ENCODE results near the gene PTPRJ.

DNA sequence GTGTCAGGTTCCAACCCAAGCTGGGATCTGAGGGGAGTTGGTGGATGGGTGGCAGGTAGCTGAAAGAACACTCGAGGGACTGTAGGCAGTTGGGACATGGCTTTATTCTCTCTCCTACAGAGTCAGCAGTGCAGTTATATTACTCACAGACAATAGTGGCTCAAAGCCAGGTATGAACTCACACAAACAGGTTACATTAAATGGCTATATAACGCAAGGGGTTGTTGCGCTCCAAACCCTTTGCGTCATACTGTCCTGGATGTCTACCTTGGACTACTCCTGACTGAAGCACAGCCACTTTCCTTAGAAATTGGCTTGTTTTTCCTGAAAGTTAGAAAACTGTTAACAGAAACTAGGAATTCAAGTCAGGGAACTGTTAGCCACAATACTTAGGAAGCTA lies 169.9 kb downstream of the PTPRJ start:
- TF ChIP-seq CTCF (conservative IDR thresholded peaks at IDR 0.05; ENCODE audit: low read depth, low read length) (no peak), EZH2phosphoT487 (IDR thresholded peaks at IDR 0.05; ENCODE audit: borderline replicate concordance, low read length) (no peak)
